HG03045 (cell line): ENCODE data around the gene SAMHD1.
"Not testable (repeated sequence)": the region's sequence is repeated elsewhere in the genome, so short reads cannot be mapped to it uniquely, and the experiment has no call there.

ENCODE experiments used
- ATAC-seq: cut with Tn5 transposase; IDR thresholded peaks from one replicate; pipeline ENCODE4 v1.9.1; 2021; ENCODE audit warnings: mild to moderate bottlenecking, moderate library complexity; ENCODE audit not compliant: unreplicated experiment

The SAMHD1 gene

DNA sequence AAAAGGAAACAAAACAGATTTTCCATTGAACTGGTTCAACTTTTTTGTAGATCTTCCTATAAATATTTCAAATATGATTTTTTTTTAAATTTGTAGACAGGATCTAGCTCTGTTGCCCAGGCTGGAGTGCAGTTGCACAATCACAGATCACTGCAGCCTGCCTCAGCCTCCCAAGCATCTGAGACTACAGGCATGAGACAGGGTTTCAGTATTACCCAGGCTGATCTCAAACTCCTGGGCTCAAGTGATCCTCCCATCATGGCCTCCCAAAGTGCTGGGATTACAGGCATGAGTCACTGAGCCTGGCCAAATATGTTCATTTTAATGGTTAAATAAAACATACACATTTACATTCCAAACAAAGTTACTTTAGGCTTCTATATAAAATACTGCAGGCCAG lies 33.6 kb downstream of the SAMHD1 start:
- ATAC-seq = no peak

DNA sequence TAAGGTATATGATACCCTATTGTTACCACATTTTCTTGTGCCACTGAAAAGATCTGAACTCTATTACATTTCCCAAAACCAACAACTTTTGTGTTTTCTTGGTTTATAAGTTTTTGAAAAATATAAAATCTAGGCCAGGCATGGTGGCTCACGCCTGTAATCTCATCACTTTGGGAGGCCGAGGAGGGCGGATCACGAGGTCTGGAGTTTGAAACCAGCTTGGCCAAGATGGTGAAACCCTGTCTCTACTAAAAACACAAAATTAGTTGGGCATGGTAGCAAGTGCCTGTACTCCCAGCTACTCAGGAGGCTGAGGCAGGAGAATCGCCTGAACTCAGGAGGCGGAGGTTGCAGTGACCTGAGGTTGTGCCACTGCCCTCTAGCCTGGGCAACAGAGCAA lies 34.3 kb downstream of the SAMHD1 start:
- no peak for ATAC-seq

DNA sequence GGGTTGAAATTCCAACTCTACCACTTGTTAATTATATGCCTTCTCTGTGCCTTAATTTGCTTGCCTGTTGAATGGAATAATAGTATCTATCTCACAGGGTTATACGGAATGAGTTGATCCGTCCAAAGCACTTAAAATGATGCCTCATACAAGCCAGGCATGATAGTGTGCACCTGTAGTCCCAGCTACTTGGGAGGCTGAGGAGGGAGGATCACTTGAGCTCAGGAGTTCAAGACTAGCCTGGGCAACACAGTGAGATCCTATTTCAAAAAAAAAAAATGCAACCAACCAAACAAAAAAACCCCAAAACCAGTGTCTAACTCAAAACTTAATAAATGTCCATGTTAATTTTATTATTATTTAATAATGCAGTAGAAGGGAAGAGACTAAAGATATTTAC lies 35.3 kb downstream of the SAMHD1 start:
- ATAC-seq = no peak

DNA sequence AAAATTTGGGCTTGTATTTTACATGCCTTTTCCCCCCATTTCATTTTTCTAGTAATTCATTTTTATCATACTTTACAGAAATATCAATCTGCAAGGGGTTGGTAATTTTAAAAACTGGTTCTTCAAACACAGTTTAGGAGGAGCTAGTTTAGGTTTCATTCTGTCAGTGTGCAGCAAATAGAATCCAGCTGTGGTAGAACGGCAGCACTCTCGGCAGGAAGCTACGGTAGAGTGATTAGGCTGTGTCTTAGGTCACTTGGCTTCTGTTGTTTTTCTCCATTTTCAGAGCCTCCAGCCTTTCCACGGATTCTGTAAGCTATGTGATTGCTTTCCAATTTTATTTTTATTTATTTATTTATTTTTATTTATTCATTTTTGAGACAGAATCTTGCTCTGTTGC lies 42.9 kb downstream of the SAMHD1 start:
- ATAC-seq = no peak

DNA sequence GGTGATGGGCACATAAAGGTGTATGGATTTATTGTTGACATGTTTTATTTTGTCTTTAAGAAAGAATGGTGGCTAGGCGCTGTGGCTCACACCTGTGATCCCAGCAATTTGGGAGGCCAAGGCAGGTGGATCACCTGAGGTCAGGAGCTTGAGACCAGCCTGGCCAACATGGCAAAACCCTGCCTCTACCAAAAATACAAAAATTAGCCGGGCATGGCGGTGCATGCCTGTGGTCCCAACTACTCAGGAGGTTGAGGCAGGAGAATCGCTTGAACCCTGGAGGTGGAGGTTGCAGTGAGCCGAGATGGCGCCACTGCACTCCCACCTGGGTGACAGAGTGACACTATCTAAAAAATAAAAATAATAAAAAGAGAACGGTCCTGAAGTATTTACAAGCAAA lies 45.4 kb downstream of the SAMHD1 start:
- ATAC-seq = not testable (repeated sequence)

DNA sequence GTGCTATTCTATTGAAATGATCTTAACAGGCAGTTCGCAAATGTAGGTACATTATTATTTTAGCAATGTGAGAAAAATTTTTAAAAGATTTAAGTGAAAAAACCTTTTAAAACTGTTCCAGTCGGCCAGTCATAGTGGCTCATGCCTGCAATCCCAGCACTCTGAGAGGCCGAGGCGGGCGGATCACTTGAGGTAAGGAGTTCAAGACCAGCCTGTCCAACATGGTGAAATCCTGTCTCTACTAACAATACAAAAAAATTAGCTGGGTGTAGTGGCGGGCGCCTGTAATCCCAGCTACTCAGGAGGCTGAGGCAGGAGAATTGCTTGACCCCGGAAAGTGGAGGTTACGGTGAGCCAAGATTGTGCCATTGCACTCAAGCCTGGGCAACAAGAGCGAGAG lies 45.9 kb downstream of the SAMHD1 start:
- ATAC-seq = not testable (repeated sequence)

DNA sequence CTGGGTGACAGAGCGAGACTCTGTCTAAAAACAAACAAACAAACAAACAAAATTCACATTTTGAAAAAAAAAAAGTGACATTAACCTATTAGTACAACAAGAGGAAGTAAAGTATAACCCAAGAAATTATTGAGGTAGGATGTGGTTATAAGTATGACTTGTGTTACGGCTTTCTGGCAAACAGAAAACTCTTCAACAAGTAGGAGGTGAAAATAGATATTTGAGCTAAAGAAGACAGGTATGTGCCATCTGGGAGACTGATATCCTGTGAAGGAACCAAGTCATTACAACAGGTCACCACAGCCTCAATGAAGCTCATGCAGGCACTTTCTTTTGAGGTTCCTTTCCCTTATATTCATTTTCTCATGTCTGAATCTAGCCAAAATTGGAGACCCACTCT lies 46.8 kb downstream of the SAMHD1 start:
- ATAC-seq = no peak

DNA sequence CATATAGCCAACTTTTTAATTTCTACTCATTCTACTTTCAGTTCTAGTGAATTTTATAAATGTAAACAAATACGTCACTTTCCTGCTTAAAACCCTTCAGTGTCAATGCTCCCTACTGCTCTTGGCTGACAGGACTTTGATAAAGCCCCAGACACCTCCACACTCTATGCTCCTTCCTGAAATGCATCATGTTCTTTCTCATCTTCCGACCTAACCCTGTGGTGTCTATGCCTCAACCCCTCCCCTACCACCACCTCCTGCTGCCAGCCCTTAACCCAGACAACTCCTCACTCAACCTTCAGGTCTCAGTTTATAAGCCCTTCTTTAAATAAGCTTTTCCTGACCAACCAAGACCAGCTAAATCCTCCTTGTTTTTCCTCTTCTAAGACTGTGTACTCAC lies 56.5 kb downstream of the SAMHD1 start:
- ATAC-seq = no peak

DNA sequence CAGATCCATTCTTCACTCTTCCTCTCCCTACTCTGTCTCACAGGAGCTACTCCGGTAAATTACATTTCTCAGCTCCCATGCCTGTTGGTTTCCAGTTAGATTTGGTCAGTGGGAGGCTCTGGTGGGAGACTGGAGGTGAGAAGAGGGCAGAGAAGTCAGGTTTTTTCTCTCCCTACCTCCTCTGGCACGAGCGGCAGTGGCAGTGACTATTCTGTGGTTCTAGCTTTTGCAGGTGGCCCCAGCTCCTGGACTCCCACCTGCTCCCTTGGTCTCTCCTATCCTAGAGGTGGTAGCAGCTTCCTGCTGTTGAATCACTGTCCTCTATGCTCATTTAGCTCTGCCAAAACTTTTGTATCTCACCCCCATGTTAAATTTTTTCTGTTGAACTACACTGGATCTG lies 57.7 kb downstream of the SAMHD1 start:
- ATAC-seq = no peak

DNA sequence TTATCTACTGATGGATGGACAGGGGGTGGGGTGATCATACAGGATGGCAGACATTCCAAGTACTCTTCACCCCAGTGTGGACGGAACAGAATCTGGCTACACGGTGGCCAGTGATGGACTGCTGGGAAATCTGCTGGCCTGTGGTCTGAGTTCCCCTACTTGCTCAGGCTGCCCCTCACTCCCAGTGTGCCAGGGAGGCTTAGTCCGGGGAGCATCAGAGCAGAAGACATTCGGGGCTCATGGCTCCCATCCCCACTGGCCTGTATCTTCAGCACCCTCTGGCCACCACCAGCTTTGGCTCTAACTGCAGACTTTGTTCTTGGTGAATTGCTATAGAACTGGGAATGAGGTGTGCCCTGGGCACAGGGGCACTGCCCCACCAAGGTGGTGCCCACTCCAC lies 60.3 kb downstream of the SAMHD1 start:
- ATAC-seq = no peak

DNA sequence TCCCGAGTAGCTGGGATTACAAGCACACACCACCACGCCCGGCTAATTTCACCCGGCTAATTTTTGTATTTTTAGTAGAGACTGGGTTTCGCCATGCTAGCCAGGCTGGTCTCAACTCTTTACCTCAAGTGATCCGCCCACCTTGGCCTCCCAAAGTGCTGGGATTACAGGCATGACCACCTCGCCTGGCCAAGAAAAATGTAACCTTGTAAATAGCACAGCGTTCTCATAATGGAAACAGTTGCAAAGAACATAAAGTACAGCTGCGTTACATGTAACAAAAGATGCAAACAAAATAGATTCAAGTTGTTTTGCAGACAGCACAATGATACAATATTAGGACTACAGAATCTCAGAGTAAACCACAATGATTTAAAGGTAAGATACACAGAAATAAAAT lies 60.9 kb downstream of the SAMHD1 start:
- no peak for ATAC-seq

DNA sequence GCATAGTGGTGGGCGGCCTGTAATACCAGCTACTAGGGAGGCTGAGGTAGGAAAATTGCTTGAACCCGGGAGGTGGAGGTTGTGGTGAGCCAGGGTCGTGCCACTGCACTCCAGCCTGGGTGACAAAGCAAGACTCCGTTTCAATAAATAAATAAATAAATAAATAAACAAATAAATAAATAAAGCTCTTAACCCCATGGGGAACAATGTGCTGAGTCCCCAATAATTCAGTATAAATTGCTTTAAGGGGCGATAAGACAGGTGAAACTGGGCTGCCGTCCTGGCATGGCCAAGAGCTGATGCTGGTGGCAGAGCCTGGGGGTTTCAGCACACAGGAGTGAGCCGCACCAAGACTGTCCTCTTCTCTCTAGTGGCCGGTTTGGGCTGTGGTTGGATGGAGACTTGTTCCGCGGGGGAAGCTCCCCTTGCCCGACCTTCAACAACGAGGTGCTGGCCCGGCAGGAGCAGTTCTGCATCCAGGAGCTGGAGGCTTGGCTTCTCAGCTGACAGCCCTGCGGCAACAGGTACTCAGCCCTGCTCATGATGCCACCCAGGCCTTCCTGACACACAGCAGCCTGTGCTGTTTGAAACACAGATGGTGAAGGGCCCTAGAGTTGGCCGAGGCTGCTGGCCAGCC lies 62.5 kb downstream of the SAMHD1 start:
- ATAC-seq = no peak

DNA sequence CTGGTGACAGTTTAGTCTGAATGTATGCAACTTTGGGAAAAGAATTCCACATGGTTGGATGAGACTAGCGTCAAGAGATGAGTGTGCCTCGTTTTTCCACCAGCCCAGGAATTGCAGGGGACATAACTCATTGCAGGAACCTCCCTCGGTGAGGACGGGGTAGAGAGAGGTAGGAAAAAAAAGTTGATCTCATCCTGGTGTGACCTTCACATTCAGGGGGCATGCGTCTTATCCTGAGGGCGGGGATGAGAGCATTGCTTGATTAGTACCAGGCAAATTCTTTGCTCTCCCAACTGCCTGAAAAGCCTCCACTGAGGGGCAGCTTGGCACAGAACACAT lies 63.8 kb downstream of the SAMHD1 start:
- ATAC-seq = no peak

DNA sequence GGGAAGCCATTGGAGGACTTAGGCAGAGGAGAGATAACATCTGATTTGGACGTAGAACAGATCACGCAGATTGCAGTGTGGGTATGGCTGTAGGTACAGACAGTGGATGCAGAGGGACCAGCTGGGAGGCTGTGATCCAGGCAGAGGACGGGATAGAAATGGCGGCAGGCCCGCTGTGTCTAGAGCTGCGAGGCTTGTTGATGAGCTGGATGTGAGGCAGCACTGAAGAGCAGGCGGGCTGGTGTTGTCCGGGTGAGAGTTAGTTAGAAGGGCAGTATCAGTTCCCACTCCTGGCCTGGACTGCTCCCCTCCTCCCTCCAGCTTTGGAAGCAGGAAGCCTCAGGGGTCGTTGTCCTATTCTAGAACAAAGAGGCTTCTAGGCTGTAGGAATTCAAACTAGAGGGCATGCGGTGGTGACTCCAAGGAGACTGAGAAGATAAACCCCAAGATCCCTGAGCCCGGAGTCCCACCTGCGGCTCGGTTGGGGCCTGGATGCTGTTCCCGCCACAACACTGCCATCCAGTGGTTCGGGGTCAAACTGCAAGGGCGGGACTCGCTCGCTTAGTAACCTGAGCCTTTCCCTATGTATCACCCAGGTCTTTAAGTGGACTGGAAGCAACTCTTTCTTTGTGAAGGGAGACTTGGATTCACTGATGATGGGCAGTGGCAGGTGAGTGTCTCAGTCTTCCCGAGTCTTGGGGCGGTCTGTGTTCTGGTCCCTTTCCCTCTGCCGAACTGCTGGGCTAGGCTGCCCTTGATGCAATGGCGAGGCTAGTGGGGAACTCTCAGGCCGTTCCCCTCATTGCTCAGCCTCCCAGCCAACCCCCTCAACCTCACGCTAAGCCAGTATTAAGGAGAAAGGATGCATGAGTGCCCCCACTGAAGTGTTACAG lies 64.4 kb downstream of the SAMHD1 start:
- peak; percentile 74 for ATAC-seq

DNA sequence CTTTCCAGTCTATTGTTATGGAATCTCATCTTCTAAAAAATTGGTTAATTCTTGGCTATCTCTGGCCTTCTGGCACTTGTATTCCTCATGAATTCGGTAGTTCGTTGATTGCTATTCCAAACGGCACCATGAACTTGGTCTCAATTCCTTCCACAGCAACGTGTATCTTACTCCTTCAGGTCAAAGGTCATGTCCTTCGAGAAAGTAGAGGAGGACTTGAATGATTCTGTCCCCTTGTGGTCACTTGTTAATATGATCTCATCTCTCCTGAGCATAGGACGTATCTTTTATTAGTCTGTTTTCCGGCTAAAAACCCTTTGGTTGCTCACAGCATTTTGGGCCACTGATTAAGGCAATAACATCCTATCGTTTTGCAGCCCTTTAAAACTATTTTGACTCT lies 66.2 kb downstream of the SAMHD1 start:
- no peak for ATAC-seq

DNA sequence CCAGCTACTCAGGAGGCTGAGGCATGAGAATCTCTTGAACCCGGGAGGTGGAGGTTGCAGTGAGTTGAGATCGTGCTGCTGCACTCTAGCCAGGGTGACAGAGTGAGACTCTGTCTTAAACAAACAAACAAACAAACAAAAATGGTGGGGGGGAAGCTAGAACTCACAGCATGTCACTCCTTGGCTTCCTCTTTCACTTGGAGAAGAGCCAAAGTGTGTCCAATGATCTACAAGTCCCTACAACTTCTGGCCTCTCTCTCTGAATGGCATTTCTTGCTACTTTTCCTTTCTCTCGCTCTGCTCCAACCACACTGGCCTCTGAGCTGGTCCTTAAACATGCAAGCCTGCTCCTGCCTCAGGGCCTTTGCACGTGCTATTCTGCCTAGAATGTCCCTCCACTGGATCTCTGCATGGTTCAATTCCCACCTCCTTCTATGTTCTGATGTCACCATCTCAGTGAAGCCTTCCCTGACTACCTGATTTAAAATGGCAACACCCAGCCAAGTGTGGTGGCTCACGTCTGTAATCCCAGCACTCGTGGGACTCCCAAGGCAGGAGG lies 67.5 kb downstream of the SAMHD1 start:
- no peak for ATAC-seq

DNA sequence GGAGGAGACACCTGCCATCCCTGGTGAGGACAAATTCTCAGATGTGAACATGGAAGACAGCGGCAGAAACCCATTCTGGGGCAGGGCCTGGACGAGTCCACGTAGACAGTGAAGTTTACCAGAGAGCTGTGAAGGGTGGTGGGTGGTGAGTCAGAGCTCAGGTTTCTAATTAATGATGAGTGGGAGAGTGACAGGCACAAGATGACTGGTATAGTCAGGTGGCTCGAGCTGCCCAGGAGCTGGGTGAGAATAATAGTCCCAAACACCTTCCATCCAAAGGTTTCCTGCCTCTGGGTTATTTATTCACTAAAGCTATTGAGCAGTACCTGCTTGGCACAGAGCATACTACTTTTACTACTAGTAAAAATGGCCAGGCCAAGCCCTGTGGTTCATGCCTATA lies 69.6 kb downstream of the SAMHD1 start:
- no peak for ATAC-seq

DNA sequence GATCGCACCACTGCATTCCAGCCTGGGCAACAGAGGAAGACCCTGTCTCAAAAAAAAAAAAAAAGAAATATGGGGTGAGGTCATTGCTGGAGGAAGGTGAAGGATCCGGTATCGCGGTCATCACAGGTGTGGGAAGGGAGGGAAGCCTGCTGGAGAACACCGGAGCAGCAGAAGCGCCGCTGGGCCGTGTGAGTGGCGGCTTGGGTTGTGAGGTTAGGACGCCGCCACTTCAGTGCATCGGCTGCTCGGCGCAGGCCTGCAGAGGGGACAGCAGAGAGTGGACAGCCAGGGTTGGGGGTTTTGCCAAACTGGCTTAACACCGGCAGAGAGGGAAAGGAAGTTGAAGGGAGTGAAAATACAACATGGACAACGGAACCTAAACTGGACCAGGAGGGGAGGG lies 70.2 kb downstream of the SAMHD1 start:
- no peak for ATAC-seq

DNA sequence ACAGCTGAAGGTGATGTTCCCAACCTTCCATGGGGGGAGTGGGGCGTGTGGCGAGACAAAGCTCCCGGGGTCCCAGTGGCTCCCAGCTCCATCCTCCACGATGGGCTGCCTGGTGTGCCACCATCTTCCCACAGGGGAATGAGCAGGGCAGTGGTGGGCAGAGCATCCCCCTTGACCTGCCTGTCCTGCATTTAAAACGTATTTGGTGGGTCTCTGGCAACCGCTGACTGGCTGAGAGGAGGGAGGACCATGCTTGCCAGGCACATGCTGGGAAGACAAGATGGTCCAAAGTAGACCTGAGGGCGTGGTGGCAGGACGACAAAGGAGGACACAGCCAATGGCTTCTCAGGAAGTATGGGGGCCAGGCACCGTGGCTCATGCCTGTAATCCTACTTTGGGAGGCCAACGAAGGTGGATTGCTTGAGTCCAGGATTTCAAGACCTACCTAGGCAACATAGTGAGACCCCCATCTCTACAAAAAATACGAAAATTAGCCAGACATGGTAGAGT lies 70.7 kb downstream of the SAMHD1 start:
- ATAC-seq = no peak

DNA sequence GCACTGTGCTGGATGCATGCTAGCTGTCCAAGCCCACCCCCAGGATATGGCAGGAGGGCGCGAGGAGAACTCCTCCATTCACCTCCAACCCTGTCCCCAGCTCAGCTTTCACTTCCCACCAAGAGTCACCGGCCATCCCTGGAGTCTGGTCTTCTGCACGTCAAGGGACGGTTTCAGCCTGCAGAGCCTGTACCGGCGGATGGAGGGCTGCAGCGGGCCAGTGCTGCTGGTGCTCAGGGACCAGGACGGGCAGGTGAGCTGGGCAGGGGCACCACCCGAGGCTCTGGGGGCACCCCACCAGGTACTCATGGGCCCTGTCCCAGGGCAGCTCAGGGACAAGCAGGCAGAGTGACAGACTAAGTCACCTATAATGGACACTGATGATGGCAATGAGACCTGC lies 72.6 kb downstream of the SAMHD1 start:
- ATAC-seq = no peak

DNA sequence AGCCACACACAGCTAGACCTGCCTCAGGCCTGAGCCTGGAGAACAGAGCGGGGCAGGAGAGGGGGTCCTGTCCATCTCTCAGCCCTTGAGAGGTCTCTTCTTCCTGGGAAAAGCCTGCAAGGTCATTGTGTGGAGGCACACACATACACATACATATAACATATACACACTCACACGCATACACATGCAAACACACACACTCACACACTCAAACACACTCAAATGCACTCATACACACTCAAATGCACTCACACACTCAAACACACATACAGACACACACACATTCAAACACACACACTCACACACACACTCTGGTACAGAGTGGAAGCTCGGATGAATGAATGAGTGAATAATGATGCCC lies 75.1 kb downstream of the SAMHD1 start:
- no peak for ATAC-seq
